Duodenal mucosa (tissue), 2 donors: ENCODE measurements around the gene HERPUD1.

Experiments
- H3K27ac ChIP-seq: one replicate; pipeline ENCODE4 v1.7.0; 2013; ENCODE audit warnings: low read depth, low read length
- H3K27me3 ChIP-seq, 2 donors: one replicate each; pipeline ENCODE4 v1.7.0; 2013; ENCODE audit warnings: low read length in 2 of 2, control low read depth in 1 of 2; ENCODE audit not compliant: insufficient read depth in 2 of 2, control insufficient read depth in 1 of 2
- H3K36me3 ChIP-seq, 2 donors: one replicate each; pipeline ENCODE4 v1.7.0; 2013; ENCODE audit warnings: low read length in 2 of 2, control low read depth in 1 of 2; ENCODE audit not compliant: insufficient read depth in 2 of 2, control insufficient read depth in 1 of 2
- H3K4me1 ChIP-seq, 2 donors: one replicate each; pipeline ENCODE4 v1.7.0; 2013; ENCODE audit warnings: low read length in 2 of 2, control low read depth in 1 of 2; ENCODE audit not compliant: insufficient read depth in 2 of 2, control insufficient read depth in 1 of 2
- H3K4me3 ChIP-seq, 2 donors: one replicate each; pipeline ENCODE4 v1.7.0; 2013; ENCODE audit warnings: low read length in 2 of 2, low read depth in 1 of 2
- H3K9ac ChIP-seq, 2 donors: one replicate each; pipeline ENCODE4 v1.7.0; 2013; ENCODE audit warnings: low read length in 2 of 2, low read depth in 1 of 2
- H3K9me3 ChIP-seq, 2 donors: one replicate each; pipeline ENCODE4 v1.7.0; 2013; ENCODE audit warnings: low read length in 2 of 2, control low read depth in 1 of 2; ENCODE audit not compliant: control insufficient read depth in 1 of 2

Gene HERPUD1

GRCh38 chr16:56910654-56911539, 21.0 kb upstream of the HERPUD1 start:
- Histone ChIP-seq H3K9me3 (no peaks in the 10 kb centered on the region), H3K27ac (peak overlapping the region; percentile 39)

DNA sequence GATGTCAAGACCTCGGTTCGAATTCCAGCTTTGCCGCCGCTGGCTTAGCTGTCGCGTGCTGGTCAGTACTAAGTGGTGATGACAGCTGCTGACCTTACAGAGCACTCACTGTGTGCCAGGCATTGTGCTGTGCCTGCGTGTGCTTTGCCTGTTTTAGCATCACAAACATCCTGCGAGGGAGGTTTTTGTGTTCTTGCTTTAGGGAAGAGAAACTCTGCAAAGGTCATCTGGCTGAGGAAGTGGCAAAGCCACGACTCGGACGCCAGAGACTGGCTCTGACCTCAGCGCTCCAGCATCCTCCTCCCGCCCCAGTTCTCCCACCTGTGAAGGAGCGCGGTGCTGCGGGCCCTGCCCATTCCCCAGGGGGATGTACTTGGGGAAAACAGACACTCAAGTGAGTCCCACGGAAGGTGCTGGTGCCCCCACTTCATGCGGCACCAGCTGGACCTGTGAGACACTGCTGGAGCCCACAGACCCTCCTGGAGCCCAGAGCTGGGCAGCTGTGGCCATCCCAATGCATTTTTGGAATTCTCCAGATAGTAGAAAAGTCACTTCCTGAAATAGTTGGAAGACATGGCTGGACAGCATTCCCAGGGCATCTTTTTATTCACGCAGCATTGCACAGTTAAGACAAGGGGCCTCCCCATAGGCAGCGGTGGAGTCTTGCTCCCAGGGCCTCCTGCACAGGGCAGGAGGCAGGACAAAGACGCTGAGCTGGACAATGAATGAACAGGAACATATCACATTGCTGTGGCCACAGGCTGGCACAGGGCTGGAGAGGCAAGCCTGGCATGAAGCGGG, 20.0 kb upstream of the HERPUD1 start:
- Histone ChIP-seq H3K27ac (peak overlapping the region; percentile 22), H3K9ac (no peak overlapping the region), H3K4me3 (no peak overlapping the region), H3K36me3 (no peaks in the 10 kb centered on the region), H3K4me1 (peaks cover 42 to 57% of the 10 kb centered on the region in 2 donors), H3K9me3 (no peaks in the 10 kb centered on the region), H3K27me3 (no peaks in the 10 kb centered on the region)

More at GRCh38 chr16:56910654-56911539, 21.0 kb upstream of the HERPUD1 start:
- Histone ChIP-seq H3K9ac (peak overlapping the region in 1 of 2 donors; percentile 10), H3K4me1 (peaks cover 37 to 47% of the 10 kb centered on the region in 2 donors), H3K4me3 (no peak overlapping the region), H3K27me3 (no peaks in the 10 kb centered on the region), H3K36me3 (no peaks in the 10 kb centered on the region)

DNA sequence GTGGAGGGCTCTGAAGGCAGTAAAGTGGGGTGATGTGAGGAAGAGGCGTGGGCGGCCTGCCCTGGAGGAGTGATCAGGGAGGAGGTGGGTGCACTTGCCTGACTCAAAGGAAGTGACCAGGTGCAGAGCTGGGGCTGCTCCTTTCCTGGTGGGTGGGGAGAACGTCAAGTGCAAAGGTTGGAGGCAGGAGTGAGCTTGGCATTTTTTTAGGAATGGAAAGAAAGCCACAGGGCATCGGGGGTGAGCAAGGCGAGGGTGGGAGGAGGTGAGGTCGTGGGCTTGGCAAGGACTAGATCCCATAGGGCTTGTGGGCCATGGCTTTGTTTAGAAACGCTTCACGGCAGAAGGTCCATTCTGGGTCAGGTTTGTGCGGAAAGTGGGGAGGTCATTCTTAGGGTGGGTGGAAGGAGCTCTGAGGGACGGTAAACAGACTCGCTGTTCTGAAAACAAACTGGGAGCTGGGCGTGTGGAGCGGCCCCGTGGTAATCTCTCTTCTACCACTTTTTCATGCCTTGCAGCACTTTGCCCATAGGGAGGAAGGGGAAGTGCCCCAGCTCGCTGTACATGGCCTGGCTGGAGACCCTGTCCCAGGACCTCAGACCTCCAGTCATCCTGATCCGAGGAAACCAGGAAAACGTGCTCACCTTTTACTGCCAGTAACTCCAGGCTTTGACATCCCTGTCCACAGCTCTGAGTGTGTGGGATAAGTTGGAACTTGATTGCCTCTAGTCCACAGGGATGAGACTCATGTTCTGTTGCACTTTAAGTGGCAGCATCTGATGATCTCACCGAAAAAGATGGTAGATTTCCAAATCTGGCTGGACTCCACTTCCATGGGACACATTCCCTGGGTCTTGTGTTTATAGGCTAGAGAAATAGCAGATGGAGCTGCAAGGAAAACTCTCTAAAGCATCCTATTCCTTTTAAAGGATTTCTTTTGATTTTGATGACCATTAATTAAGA, 18.9 kb upstream of the HERPUD1 start:
- Histone ChIP-seq H3K9me3 (no peaks in the 10 kb centered on the region), H3K36me3 (no peaks in the 10 kb centered on the region), H3K4me1 (peaks cover 42 to 66% of the 10 kb centered on the region in 2 donors), H3K9ac (no peak overlapping the region), H3K27me3 (no peaks in the 10 kb centered on the region), H3K4me3 (peak overlapping the region in 1 of 2 donors; percentile 13), H3K27ac (no peak overlapping the region)

GRCh38 chr16:56914896-56915295, 17.0 kb upstream of the HERPUD1 start:
- no peaks in the 10 kb centered on the region for H3K27me3 ChIP-seq
- no peaks in the 10 kb centered on the region for H3K9me3 ChIP-seq
- H3K4me1 ChIP-seq = peaks cover 35 to 57% of the 10 kb centered on the region in 2 donors
- H3K36me3 ChIP-seq = no peaks in the 10 kb centered on the region
- H3K9ac ChIP-seq = no peak overlapping the region
- H3K27ac ChIP-seq = no peak overlapping the region
- H3K4me3 ChIP-seq = no peak overlapping the region

- Histone ChIP-seq H3K36me3 (no peaks in the 10 kb centered on the region), H3K27ac (no peak overlapping the region), H3K9me3 (no peaks in the 10 kb centered on the region), H3K27me3 (no peaks in the 10 kb centered on the region), H3K9ac (no peak overlapping the region), H3K4me3 (no peak overlapping the region), H3K4me1 (peaks cover 31 to 54% of the 10 kb centered on the region in 2 donors)
Observed at GRCh38 chr16:56915336-56916119, 16.4 kb upstream of the HERPUD1 start.

GRCh38 chr16:56916571-56917403, 15.2 kb upstream of the HERPUD1 start:
- H3K4me3 ChIP-seq = no peak overlapping the region
- H3K9ac ChIP-seq = no peak overlapping the region
- H3K4me1 ChIP-seq = peaks cover 29 to 46% of the 10 kb centered on the region in 2 donors
- no peaks in the 10 kb centered on the region for H3K27me3 ChIP-seq
- H3K27ac ChIP-seq = peak overlapping the region; percentile 76
- H3K36me3 ChIP-seq = no peaks in the 10 kb centered on the region
- H3K9me3 ChIP-seq = no peaks in the 10 kb centered on the region

DNA sequence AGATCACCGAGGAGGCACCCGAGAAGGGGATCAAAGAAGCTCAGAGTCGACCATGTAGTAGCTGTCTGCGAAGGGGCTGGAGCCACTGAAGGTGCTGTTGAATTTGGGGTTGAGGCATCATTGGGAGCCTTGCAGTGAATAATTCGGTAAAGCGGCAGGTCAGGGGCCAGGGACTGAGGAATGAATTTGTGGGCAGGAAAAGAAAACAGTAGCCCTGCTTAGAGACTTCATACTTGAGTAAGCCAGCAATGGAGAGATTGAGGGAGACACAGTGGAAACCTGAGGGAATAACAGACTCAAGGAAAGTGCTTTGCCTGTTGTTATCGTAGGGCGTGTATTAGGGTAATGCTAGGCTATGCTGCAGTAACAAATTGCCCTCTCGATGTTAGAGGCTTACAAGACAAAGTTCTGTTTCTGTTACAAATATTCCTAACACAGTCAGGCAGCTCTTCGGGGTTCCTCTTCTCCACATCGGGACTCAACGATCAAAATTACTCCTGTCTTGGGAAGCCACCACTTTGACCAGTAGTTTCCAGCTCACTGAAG, 13.4 kb upstream of the HERPUD1 start:
- Histone ChIP-seq H3K4me1 (peaks cover 17 to 29% of the 10 kb centered on the region in 2 donors), H3K27me3 (no peaks in the 10 kb centered on the region), H3K4me3 (no peak overlapping the region), H3K9ac (no peak overlapping the region), H3K9me3 (no peaks in the 10 kb centered on the region), H3K36me3 (no peaks in the 10 kb centered on the region), H3K27ac (no peak overlapping the region)

DNA sequence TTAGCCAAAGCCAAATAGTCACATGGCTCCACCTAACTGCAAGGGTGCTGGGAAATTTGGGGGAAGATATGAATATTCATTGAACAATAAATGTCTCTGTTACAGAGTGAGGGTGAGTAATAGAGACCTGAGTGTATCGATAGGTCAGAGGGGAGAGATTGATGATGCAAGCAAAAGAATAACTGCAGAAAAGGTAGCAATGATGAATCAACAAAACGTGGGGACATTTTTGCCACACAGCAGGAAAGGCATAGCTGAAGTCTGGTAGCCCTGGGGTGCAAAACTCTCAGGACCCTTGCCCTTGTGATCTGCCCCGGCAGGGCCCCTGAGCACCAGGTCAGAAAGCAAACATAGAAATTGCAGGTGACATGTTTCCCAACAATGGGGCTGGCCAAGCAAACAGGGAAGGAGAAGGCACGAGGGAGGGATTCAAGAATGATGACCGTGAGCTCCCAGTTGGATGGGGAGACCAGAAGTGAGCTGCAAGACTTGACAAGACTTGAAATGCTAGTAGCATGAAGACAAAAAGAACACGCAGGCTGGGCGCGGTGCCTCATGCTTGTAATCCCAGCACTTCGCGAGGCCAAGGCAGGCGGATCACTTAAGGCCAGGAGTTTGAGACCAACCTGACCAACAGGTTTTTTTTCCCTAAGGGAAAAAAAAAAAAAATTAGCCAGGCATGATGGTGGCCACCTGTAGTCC, 12.7 kb upstream of the HERPUD1 start:
- H3K9ac ChIP-seq = no peak overlapping the region
- H3K36me3 ChIP-seq = no peaks in the 10 kb centered on the region
- no peak overlapping the region for H3K27ac ChIP-seq
- H3K27me3 ChIP-seq = no peaks in the 10 kb centered on the region
- peaks cover 17 to 27% of the 10 kb centered on the region in 2 donors for H3K4me1 ChIP-seq
- no peak overlapping the region for H3K4me3 ChIP-seq
- H3K9me3 ChIP-seq = no peaks in the 10 kb centered on the region
